Left lung (tissue), 10 donors: ENCODE measurements around the gene CDK5RAP2. TPM values are rescaled to one million over a fixed set of nuclear protein-coding genes. Genes with fewer than 3 reads are reported as not detected.

ENCODE experiments used
- ATAC-seq: fragments of 200-7000 bp; cut with Tn5 transposase; one replicate; pipeline ENCODE4 v1.9.1; 2020; ENCODE audit warnings: moderate library complexity
- DNase-seq, 4 donors: peaks; one replicate each; pipeline ENCODE4 v3.0.0-alpha.2; 2013 to 2020
- H3K27ac ChIP-seq, 2 donors: fragments of 200-600 bp; sonication (generic) in 1 of 2; one replicate each; pipeline versions ENCODE4 v1.5.0 to v1.8.0; 2020 to 2021
- H3K27me3 ChIP-seq, 2 donors: fragments of 200-600 bp; sonication (generic) in 1 of 2; one replicate each; pipeline versions ENCODE4 v1.5.0 to v1.8.0; 2020 to 2021
- H3K36me3 ChIP-seq, 2 donors: fragments of 200-600 bp; sonication (generic) in 1 of 2; one replicate each; pipeline versions ENCODE4 v1.5.0 to v1.8.0; 2020 to 2021
- H3K4me1 ChIP-seq, 2 donors: fragments of 200-600 bp; one replicate each; pipeline ENCODE4 v1.8.0; 2021
- H3K4me3 ChIP-seq, 2 donors: fragments of 200-600 bp; sonication (generic) in 1 of 2; one replicate each; pipeline versions ENCODE4 v1.5.0 to v1.8.0; 2020 to 2021; ENCODE audit warnings: mild to moderate bottlenecking in 1 of 2
- H3K9me3 ChIP-seq, 2 donors: fragments of 200-600 bp; sonication (generic) in 1 of 2; one replicate each; pipeline versions ENCODE4 v1.5.0 to v1.8.0; 2020 to 2021
- intact Hi-C, 2 donors: fragments of 100-400 bp; cut with DNase I; formaldehyde crosslinking; loops; one replicate each; pipeline versions ENCODE4 v1.11.2 to v1.14.2; 2022
- polyA plus RNA-seq, 6 donors: library from polyadenylated mRNA; unstranded; fragments of 120-200 nt; gene quantifications; one replicate each; pipeline ENCODE4 v1.2.1, GENCODE V29; 2013; ENCODE audit not compliant: insufficient read length in 6 of 6
- total RNA-seq, 2 donors: library from RNA; stranded (reverse); fragmentation: NEBNext Ultra II Directional; extraction: Animal tissue kit (Norgen Biotek cat#: 25700); gene quantifications; one replicate each; pipeline ENCODE4 v1.2.1, GENCODE V29; 2021
- TF ChIP-seq, protein P1 (sequence below), 2 donors: fragments of 200-600 bp; sonication (generic) in 1 of 2; IDR thresholded peaks; one replicate each; pipeline versions ENCODE4 v1.5.0 to v1.8.0; 2021; ENCODE audit warnings: antibody characterized with exemption in 2 of 2
- donor health status: DM: no; HTN: yes; CAD: no.
- donor health status: DM: no; HTN: no; CAD: no.

Gene CDK5RAP2
- total and polyA plus RNA-seq, 8 donors: 40.5 to 75.7 (median 62.6) TPM

DNA sequence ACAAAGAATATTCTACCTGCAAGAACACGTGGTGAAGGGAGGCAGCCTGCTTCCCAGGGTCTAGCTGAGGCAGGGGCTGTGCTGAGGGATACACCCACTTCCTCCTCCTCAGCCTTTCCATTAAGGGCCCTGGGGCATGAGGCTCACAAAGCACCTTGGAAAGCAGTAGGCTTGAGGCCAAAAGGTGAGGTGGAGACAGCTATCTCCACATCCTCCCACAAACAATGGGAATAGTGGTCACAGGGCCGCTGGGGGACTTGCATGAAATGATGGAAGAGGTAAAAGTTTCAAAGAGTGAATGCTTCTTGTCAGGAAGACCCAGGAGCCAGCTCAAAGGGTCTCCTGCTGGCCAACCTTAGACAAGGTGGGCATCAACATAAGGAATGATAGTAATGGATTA, 207.9 kb downstream of the CDK5RAP2 start:
- no peaks in the 10 kb centered on the region for H3K36me3 ChIP-seq
- TF ChIP-seq, protein P1, sequence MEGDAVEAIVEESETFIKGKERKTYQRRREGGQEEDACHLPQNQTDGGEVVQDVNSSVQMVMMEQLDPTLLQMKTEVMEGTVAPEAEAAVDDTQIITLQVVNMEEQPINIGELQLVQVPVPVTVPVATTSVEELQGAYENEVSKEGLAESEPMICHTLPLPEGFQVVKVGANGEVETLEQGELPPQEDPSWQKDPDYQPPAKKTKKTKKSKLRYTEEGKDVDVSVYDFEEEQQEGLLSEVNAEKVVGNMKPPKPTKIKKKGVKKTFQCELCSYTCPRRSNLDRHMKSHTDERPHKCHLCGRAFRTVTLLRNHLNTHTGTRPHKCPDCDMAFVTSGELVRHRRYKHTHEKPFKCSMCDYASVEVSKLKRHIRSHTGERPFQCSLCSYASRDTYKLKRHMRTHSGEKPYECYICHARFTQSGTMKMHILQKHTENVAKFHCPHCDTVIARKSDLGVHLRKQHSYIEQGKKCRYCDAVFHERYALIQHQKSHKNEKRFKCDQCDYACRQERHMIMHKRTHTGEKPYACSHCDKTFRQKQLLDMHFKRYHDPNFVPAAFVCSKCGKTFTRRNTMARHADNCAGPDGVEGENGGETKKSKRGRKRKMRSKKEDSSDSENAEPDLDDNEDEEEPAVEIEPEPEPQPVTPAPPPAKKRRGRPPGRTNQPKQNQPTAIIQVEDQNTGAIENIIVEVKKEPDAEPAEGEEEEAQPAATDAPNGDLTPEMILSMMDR (IDR thresholded peaks at IDR 0.05): no peak
- no peak overlapping the region for H3K27ac ChIP-seq
- peaks cover 0 to 3% of the 10 kb centered on the region in 2 donors for H3K9me3 ChIP-seq
- intact Hi-C loops: no loop called here
- H3K27me3 ChIP-seq: no peaks in the 10 kb centered on the region
- H3K4me3 ChIP-seq: no peak overlapping the region
- no peaks in the 10 kb centered on the region for H3K4me1 ChIP-seq
- DNase-seq (no peak), ATAC-seq (no peak)

DNA sequence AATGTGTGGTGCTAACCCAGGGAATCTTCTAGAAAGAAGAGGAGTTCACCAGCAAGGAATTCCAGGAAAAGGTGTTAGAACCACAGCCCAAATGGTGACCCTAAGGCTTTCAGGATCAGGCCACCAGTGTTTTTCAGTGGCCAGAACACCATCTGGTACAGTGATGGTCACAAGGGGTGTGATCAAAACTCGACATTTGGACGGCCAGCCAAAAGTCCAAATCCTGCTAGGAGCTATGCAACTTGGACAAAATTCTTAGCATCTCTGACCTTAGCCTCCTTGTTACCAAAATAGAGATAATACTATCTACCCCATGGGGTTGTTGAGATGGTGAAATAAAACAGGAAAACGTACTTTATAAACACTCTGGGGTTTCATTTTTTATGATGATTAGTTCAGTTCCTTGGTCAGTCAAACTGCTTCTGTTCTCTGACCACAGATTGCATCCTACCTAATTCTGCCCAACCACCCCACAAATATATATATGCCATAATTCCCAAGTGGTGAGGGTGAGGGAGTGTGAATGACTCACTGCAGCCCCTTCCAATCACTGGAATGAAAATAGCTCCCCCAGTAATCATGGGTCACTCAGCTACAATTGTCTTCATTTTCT, 210.3 kb downstream of the CDK5RAP2 start:
- Histone ChIP-seq H3K27me3 (no peaks in the 10 kb centered on the region), H3K4me3 (no peak overlapping the region), H3K4me1 (no peaks in the 10 kb centered on the region), H3K27ac (no peak overlapping the region), H3K9me3 (peaks cover 0 to 3% of the 10 kb centered on the region in 2 donors), H3K36me3 (no peaks in the 10 kb centered on the region)
- TF ChIP-seq, protein P1 (IDR thresholded peaks at IDR 0.05): no peak
- intact Hi-C loops: no loop called here
- DNase-seq: no peak
- ATAC-seq: no peak

DNA sequence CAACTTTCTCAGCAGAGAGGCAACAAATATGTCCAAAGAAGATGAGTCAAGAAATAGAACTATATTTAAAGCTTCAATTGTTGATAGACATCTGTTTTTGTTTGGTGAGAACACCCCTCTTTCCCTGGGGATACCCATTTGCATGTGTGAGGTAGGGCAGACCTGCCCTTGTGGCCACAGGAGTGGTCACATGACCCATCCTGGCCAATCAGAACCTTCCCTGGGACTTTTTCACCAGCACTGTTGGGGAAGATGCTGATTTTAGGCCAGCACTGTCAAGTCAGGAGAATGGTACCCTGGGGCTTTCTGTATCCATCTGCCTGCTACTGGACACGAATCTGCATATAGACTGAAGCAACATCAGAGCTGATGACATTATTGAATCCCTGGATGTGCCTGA, 211.2 kb downstream of the CDK5RAP2 start:
- Histone ChIP-seq H3K27me3 (no peaks in the 10 kb centered on the region), H3K4me1 (no peaks in the 10 kb centered on the region), H3K27ac (no peak overlapping the region), H3K9me3 (peaks cover 0 to 3% of the 10 kb centered on the region in 2 donors), H3K36me3 (no peaks in the 10 kb centered on the region), H3K4me3 (no peak overlapping the region)
- intact Hi-C loops: no loop called here
- no peak for DNase-seq
- TF ChIP-seq, protein P1 (IDR thresholded peaks at IDR 0.05): no peak
- no peak for ATAC-seq

GRCh38 chr9:120366644-120367019, 213.3 kb downstream of the CDK5RAP2 start:
- peak; percentile 93 for ATAC-seq
- intact Hi-C loops: no loop called here

DNA sequence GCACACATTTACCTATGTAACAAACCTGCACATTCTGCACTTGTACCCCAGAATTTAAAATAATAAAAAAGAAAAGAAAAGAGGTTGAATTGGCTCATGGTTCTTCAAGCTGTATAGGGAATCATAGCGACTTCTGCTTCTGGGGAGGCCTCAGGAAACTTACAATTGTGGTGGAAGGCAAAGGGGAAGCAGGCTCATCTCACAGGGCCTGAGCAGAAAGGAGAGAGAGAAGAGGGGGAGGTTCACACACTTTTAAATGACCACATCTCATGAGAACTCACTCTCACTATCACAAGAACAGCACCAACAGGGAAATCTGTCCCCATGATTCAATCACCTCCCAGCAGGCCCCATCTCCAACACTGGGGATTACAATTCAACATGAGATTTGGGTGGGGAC, 214.6 kb downstream of the CDK5RAP2 start:
- H3K4me3 ChIP-seq: no peak overlapping the region
- H3K36me3 ChIP-seq: no peaks in the 10 kb centered on the region
- intact Hi-C loops: no loop called here
- H3K9me3 ChIP-seq: peaks cover 0 to 3% of the 10 kb centered on the region in 2 donors
- H3K4me1 ChIP-seq: no peaks in the 10 kb centered on the region
- DNase-seq (no peak), ATAC-seq (no peak)
- H3K27ac ChIP-seq: no peak overlapping the region
- TF ChIP-seq, protein P1 (IDR thresholded peaks at IDR 0.05): no peak
- no peaks in the 10 kb centered on the region for H3K27me3 ChIP-seq

More at GRCh38 chr9:120366644-120367019, 213.3 kb downstream of the CDK5RAP2 start:
- Histone ChIP-seq H3K27me3 (no peaks in the 10 kb centered on the region), H3K4me3 (no peak overlapping the region), H3K9me3 (peaks cover 0 to 3% of the 10 kb centered on the region in 2 donors), H3K27ac (peak overlapping the region in 1 of 2 donors; percentile 50), H3K36me3 (no peaks in the 10 kb centered on the region), H3K4me1 (no peaks in the 10 kb centered on the region)
- DNase-seq: no peak
- TF ChIP-seq, protein P1 (IDR thresholded peaks at IDR 0.05): peak in 1 of 2 donors; percentile 12
